Measurements from ENCODE around the gene EXOC5.
"Not testable (repeated sequence)": the region's sequence is repeated elsewhere in the genome, so short reads cannot be mapped to it uniquely, and the experiment has no call there.

The EXOC5 gene

GRCh38 chr14:57259672-57260071, 9.0 kb downstream of the EXOC5 start:
- no peak for DNase-seq (ENCODE audit: low read depth in 1 of 2, low spot score in 1 of 2)

GRCh38 chr14:57258221-57258620, 10.5 kb downstream of the EXOC5 start:
- not testable (repeated sequence) for DNase-seq (ENCODE audit: low read depth in 1 of 2, low spot score in 1 of 2)

GRCh38 chr14:57254884-57255283, 13.8 kb downstream of the EXOC5 start:
- DNase-seq (ENCODE audit: low read depth in 1 of 2, low spot score in 1 of 2): no peak

GRCh38 chr14:57246933-57247657, 21.6 kb downstream of the EXOC5 start:
- no peak for DNase-seq (ENCODE audit: low read depth in 1 of 2, low spot score in 1 of 2)

- DNase-seq (ENCODE audit: low read depth in 1 of 2, low spot score in 1 of 2): no peak
Measured at GRCh38 chr14:57245941-57246340, 22.8 kb downstream of the EXOC5 start.

GRCh38 chr14:57244106-57244505, 24.6 kb downstream of the EXOC5 start:
- DNase-seq (ENCODE audit: low read depth in 1 of 2, low spot score in 1 of 2): no peak

GRCh38 chr14:57243320-57243719, 25.4 kb downstream of the EXOC5 start:
- DNase-seq (ENCODE audit: low read depth in 1 of 2, low spot score in 1 of 2): no peak

GRCh38 chr14:57240115-57240514, 28.6 kb downstream of the EXOC5 start:
- not testable (repeated sequence) for DNase-seq (ENCODE audit: low read depth in 1 of 2, low spot score in 1 of 2)

- no peak for DNase-seq (ENCODE audit: low read depth in 1 of 2, low spot score in 1 of 2)
Measured at GRCh38 chr14:57232006-57232405, 36.7 kb downstream of the EXOC5 start.

GRCh38 chr14:57228320-57228719, 40.4 kb downstream of the EXOC5 start:
- DNase-seq (ENCODE audit: low read depth in 1 of 2, low spot score in 1 of 2): not testable (repeated sequence)

- no peak for DNase-seq (ENCODE audit: low read depth in 1 of 2, low spot score in 1 of 2)
Measured at GRCh38 chr14:57227083-57227482, 41.6 kb downstream of the EXOC5 start.

GRCh38 chr14:57221931-57222330, 46.8 kb downstream of the EXOC5 start:
- no peak for DNase-seq (ENCODE audit: low read depth in 1 of 2, low spot score in 1 of 2)

- DNase-seq (ENCODE audit: low read depth in 1 of 2, low spot score in 1 of 2): no peak
Measured at GRCh38 chr14:57212919-57213318, 55.8 kb downstream of the EXOC5 start.

- DNase-seq (ENCODE audit: low read depth in 1 of 2, low spot score in 1 of 2): no peak
Measured at GRCh38 chr14:57209561-57209960, 59.1 kb downstream of the EXOC5 start.

- no peak for DNase-seq (ENCODE audit: low read depth in 1 of 2, low spot score in 1 of 2)
Measured at GRCh38 chr14:57205938-57206337, 62.8 kb downstream of the EXOC5 start.

GRCh38 chr14:57202672-57203071, 66.0 kb downstream of the EXOC5 start:
- DNase-seq (ENCODE audit: low read depth in 1 of 2, low spot score in 1 of 2): not testable (repeated sequence)

GRCh38 chr14:57199921-57200320, 68.8 kb downstream of the EXOC5 start:
- no peak for DNase-seq (ENCODE audit: low read depth in 1 of 2, low spot score in 1 of 2)

GRCh38 chr14:57189070-57189469, 79.6 kb downstream of the EXOC5 start:
- no peak for DNase-seq (ENCODE audit: low read depth in 1 of 2, low spot score in 1 of 2)

- DNase-seq (ENCODE audit: low read depth in 1 of 2, low spot score in 1 of 2): no peak
Measured at GRCh38 chr14:57182760-57183503, 85.8 kb downstream of the EXOC5 start.

- no peak for DNase-seq (ENCODE audit: low read depth in 1 of 2, low spot score in 1 of 2)
Measured at GRCh38 chr14:57179273-57179672, 89.4 kb downstream of the EXOC5 start.

GRCh38 chr14:57174466-57174865, 94.2 kb downstream of the EXOC5 start:
- no peak for DNase-seq (ENCODE audit: low read depth in 1 of 2, low spot score in 1 of 2)

- DNase-seq (ENCODE audit: low read depth in 1 of 2, low spot score in 1 of 2): no peak
Measured at GRCh38 chr14:57171903-57172302, 96.8 kb downstream of the EXOC5 start.

- no peak for DNase-seq (ENCODE audit: low read depth in 1 of 2, low spot score in 1 of 2)
Measured at GRCh38 chr14:57171363-57171762, 97.3 kb downstream of the EXOC5 start.
